K562 (cell line): Measurements from ENCODE around the gene MYH15. TPM values are rescaled to one million over a fixed set of nuclear protein-coding genes. Genes with fewer than 3 reads are reported as not detected.

Experiments
- ATAC-seq: fragments of 200-7000 bp; cut with Tn5 transposase; 3 replicates; pipeline ENCODE4 v1.9.1; 2020; ENCODE audit warnings: moderate library complexity
- BruUV-seq: library from RNA; stranded (reverse); fragments of 400-500 nt; replicated peaks from 2 replicates; lab custom pipeline; 2021; lab: Mats Ljungman, UMichigan
- CTCF ChIA-PET: fragments of 300-600 bp; formaldehyde crosslinking; extraction: SDS; loops from one replicate; lab custom pipeline; 2021; ENCODE audit warnings: low intra/inter-chr PET ratio; lab: Yijun Ruan, JAX
- POLR2A ChIA-PET: fragments of 300-600, 350-650 bp; sonication (Branson Sonifier 250); formaldehyde crosslinking; extraction: SDS; loops from one replicate; lab custom pipeline; 2021; ENCODE audit warnings: antibody characterized with exemption, inconsistent platforms; lab: Yijun Ruan, JAX
- DNase-seq, 4 experiments: peaks; one replicate each; pipeline versions ENCODE4 v3.0.0 to v3.0.0-alpha.2; 2011 to 2018; ENCODE audit warnings: low spot score in 3 of 4, mixed read lengths in 3 of 4; ENCODE audit errors: extremely low read depth in 1 of 4
- FAIRE-seq: peaks from 2 replicates; lab custom pipeline; 2011; peaks lifted over from hg19 to GRCh38; lab: Jason Lieb, UNC
- H2AFZ ChIP-seq: 2 replicates; pipeline ENCODE4 v1.6.0; 2011; ENCODE audit warnings: low read depth, low read length, control low read depth, inconsistent platforms
- H3K27ac ChIP-seq: fragments of 200-600 bp; 3 replicates; pipeline ENCODE4 v1.8.0; 2011; ENCODE audit warnings: low read depth, mild to moderate bottlenecking, control low read depth, inconsistent platforms, low read length, moderate library complexity, mixed read lengths; ENCODE audit errors: extremely low read depth
- H3K27me3 ChIP-seq, 2 experiments: fragments of 300-600 bp in 1 of 2; 2 replicates in 1 of 2; 3 replicates in 1 of 2; pipeline versions ENCODE4 v1.6.0 to v1.8.0; 2011; ENCODE audit warnings: inconsistent platforms in 2 of 2, low read length in 2 of 2, mild to moderate bottlenecking in 1 of 2, mixed read lengths in 1 of 2, moderate library complexity in 1 of 2; ENCODE audit not compliant: control insufficient read depth in 2 of 2, insufficient read depth in 2 of 2
- H3K36me3 ChIP-seq: fragments of 300-600 bp; 3 replicates; pipeline ENCODE4 v1.8.0; 2011; ENCODE audit warnings: mild to moderate bottlenecking, low read length, inconsistent platforms; ENCODE audit not compliant: control insufficient read depth, insufficient read depth
- H3K4me1 ChIP-seq, 2 experiments: fragments of 200-600 bp in 1 of 2; replicated peaks in 1 of 2; 2 replicates in 1 of 2; 3 replicates in 1 of 2; pipeline versions ENCODE4 v1.5.1 to v1.8.0; 2011; ENCODE audit warnings: inconsistent platforms in 2 of 2, low read length in 2 of 2, mild to moderate bottlenecking in 1 of 2, mixed read lengths in 1 of 2, moderate library complexity in 1 of 2; ENCODE audit not compliant: control insufficient read depth in 2 of 2, insufficient read depth in 2 of 2
- H3K4me2 ChIP-seq: 2 replicates; pipeline ENCODE4 v1.6.1; 2011; ENCODE audit warnings: low read length, control low read depth, inconsistent platforms, mixed read lengths; ENCODE audit not compliant: insufficient read depth
- H3K4me3 ChIP-seq: fragments of 200-600 bp; sonication (generic), shearing (Covaris generic); 2 replicates; pipeline ENCODE4 v1.5.1; 2016; ENCODE audit warnings: control low read depth, inconsistent platforms
- H3K79me2 ChIP-seq: fragments of 200-600 bp; 3 replicates; pipeline ENCODE4 v1.8.0; 2011; ENCODE audit warnings: low read length, inconsistent platforms; ENCODE audit not compliant: control insufficient read depth, insufficient read depth
- H3K9ac ChIP-seq, 2 experiments: 2 replicates each; pipeline versions ENCODE4 v1.6.0 to v1.6.1; 2011; ENCODE audit warnings: low read depth in 2 of 2, low read length in 2 of 2, control low read depth in 1 of 2, inconsistent platforms in 1 of 2, mild to moderate bottlenecking in 1 of 2, mixed read lengths in 1 of 2; ENCODE audit not compliant: insufficient read depth in 1 of 2
- H3K9me1 ChIP-seq: one replicate; pipeline ENCODE4 v1.6.0; 2011; ENCODE audit warnings: inconsistent platforms, mild to moderate bottlenecking, low read length, moderate library complexity; ENCODE audit not compliant: control insufficient read depth, insufficient read depth
- H3K9me3 ChIP-seq: replicated peaks from 2 replicates; pipeline ENCODE4 v1.5.1; 2011; ENCODE audit warnings: low read depth, low read length, inconsistent platforms; ENCODE audit not compliant: control insufficient read depth, insufficient read depth
- H4K20me1 ChIP-seq: replicated peaks from 2 replicates; pipeline ENCODE4 v1.6.1; 2011; ENCODE audit warnings: low read length, inconsistent platforms, mixed read lengths; ENCODE audit not compliant: control insufficient read depth, insufficient read depth
- ARID2 ChIP-seq: fragments of 450-650 bp; IDR thresholded peaks from 2 replicates; pipeline ENCODE4 v1.6.1; 2017; ENCODE audit warnings: antibody characterized with exemption, mild to moderate bottlenecking
- CAMTA2 ChIP-seq: fragments of 250-450 bp; sonication (Bioruptor Pico); conservative IDR thresholded peaks from 2 replicates; pipeline ENCODE4 v1.5.1; 2022
- CC2D1A ChIP-seq: fragments of 450-650 bp; IDR thresholded peaks from 2 replicates; pipeline ENCODE4 v1.6.1; 2017; ENCODE audit warnings: mild to moderate bottlenecking
- EHMT2 ChIP-seq: fragments of 450-650 bp; IDR thresholded peaks from 2 replicates; pipeline ENCODE4 v1.6.1; 2018; ENCODE audit warnings: antibody characterized with exemption
- RB1 ChIP-seq: fragments of 450-650 bp; IDR thresholded peaks from 2 replicates; pipeline ENCODE4 v1.6.1; 2017; ENCODE audit warnings: low read depth, mild to moderate bottlenecking
- RHOXF2B ChIP-seq: fragments of 250-450 bp; sonication (Bioruptor Pico); conservative IDR thresholded peaks from 2 replicates; pipeline ENCODE4 v1.5.1; 2021
- SAFB ChIP-seq: fragments of 200-400 bp; formaldehyde crosslinking; IDR thresholded peaks from 2 replicates; pipeline ENCODE4 v1.6.1; 2017; ENCODE audit warnings: low read depth, low read length, borderline replicate concordance
- SUPT5H ChIP-seq: fragments of 450-650 bp; IDR thresholded peaks from 2 replicates; pipeline ENCODE4 v1.6.1; 2016
- TAF7 ChIP-seq: fragments of 450-650 bp; IDR thresholded peaks from 2 replicates; pipeline ENCODE4 v1.6.1; 2016; ENCODE audit warnings: missing genetic modification characterization, missing compliant biosample characterization
- TEAD1 ChIP-seq, 2 experiments: fragments of 450-650 bp in 1 of 2; sonication (generic) in 1 of 2; formaldehyde crosslinking; IDR thresholded peaks; 2 replicates each; pipeline versions ENCODE4 v1.4.0 to v1.8.0; 2020 to 2022; ENCODE audit warnings: mild to moderate bottlenecking in 2 of 2, missing genetic modification reagents in 1 of 2
- XRCC5 ChIP-seq: fragments of 200-400 bp; formaldehyde crosslinking; IDR thresholded peaks from 2 replicates; pipeline ENCODE4 v1.6.1; 2017; ENCODE audit warnings: low read depth, mild to moderate bottlenecking, low read length
- ZKSCAN1 ChIP-seq: fragments of 150-350 bp; IDR thresholded peaks from 2 replicates; pipeline ENCODE4 v1.6.1; 2016; ENCODE audit warnings: low read depth, low read length
- ZNF134 ChIP-seq: fragments of 250-450 bp; sonication (Bioruptor Pico); conservative IDR thresholded peaks from 2 replicates; pipeline ENCODE4 v1.4.0; 2020
- ZNF232 ChIP-seq: sonication (generic); formaldehyde crosslinking; IDR thresholded peaks from 2 replicates; pipeline ENCODE4 v1.8.0; 2022; ENCODE audit warnings: mild to moderate bottlenecking, missing genetic modification reagents
- ZNF253 ChIP-seq: fragments of 250-450 bp; sonication (Bioruptor Pico); conservative IDR thresholded peaks from 2 replicates; pipeline ENCODE4 v1.6.1; 2021; ENCODE audit warnings: mild to moderate bottlenecking
- WGBS: fragments of 100-300 bp; shearing (Covaris generic); methylation state at CpG from one replicate; pipeline ENCODE4 v1.1.6; 2016; ENCODE audit warnings: low coverage, mixed read lengths; ENCODE audit not compliant: insufficient coverage; ENCODE audit errors: missing lambda C conversion rate; 5-methylcytosine and 5-hydroxymethylcytosine counted together
- in situ Hi-C: fragments of 300-500 bp; cut with MboI; formaldehyde crosslinking; loops from 4 replicates; pipeline ENCODE4 v1.15.0; 2018; ENCODE audit warnings: inconsistent platforms, mixed read lengths
- intact Hi-C: fragments of 100-400 bp; cut with micrococcal nuclease; formaldehyde crosslinking; loops from 2 replicates; pipeline ENCODE4 v1.14.2; 2022
- polyA plus RNA-seq, 8 experiments: library from polyadenylated mRNA; depleted of rRNA in 4 of 8; stranded (reverse) in 5 of 8; unstranded in 3 of 8; fragments of >200 nt; fragmentation: Nextera tagmentation in 2 of 8; fragmentation: Illumina TruSeq in 1 of 8; extraction: Ambion mirVana in 2 of 8; extraction: Trizol in 1 of 8; gene quantifications; 2 replicates each; pipeline versions ENCODE4 v1.2.1 to v1.2.3, GENCODE V29; 2011 to 2014; ENCODE audit warnings: inconsistent platforms in 1 of 8, missing spikeins in 1 of 8
- total RNA-seq, 7 experiments: library from RNA; depleted of rRNA in 6 of 7; stranded (reverse); fragments of >200 nt in 6 of 7; fragmentation: Illumina TruSeq in 2 of 7; extraction: Trizol in 2 of 7; gene quantifications; 2 replicates each; pipeline versions ENCODE4 v1.2.1 to v1.2.3, GENCODE V29; 2011 to 2021; ENCODE audit warnings: low replicate concordance in 1 of 7
- TF ChIP-seq, protein P1 (sequence below), 3 experiments: IDR thresholded peaks in 2 of 3; conservative IDR thresholded peaks in 1 of 3; 2 replicates each; pipeline ENCODE4 v1.5.1; 2011 to 2012; ENCODE audit warnings: low read length in 3 of 3, mild to moderate bottlenecking in 3 of 3, control low read depth in 2 of 3, improper control_type of control experiment in 1 of 3, inconsistent platforms in 1 of 3, low read depth in 1 of 3, mixed read lengths in 1 of 3, moderate library complexity in 1 of 3; ENCODE audit not compliant: insufficient read depth in 2 of 3
- TF ChIP-seq, protein P2 (sequence below): fragments of 150-350 bp; IDR thresholded peaks from 2 replicates; pipeline ENCODE4 v1.6.1; 2014; ENCODE audit warnings: low read depth, mild to moderate bottlenecking, low read length, borderline replicate concordance
- TF ChIP-seq, protein P3 (sequence below): IDR thresholded peaks from 2 replicates; pipeline ENCODE4 v1.6.1; 2014; ENCODE audit warnings: antibody characterized with exemption

The MYH15 gene
- total and polyA plus RNA-seq, 9 of the 15 experiments (the other 6 are each of a cell fraction or from before 2014, with no cell fraction given), result 0.03 to 0.29 (median 0.12) TPM

DNA sequence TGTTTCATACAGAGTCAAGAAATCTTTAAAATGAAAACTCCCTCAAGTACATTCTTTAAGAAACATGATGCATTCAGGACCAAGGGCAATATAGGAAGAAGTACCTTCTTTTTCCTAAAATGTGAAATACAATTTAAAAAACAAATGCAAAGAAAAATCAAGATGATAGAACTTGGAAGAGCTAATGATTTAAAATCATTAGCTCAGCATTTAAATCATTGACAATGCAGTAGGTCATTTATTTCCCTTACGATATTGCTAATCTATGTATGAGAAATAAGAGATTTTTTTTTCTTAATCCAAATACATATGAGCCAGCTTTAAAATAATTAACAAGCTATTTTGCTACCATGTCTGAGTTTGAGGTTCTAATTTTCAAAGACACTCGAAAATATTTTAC is 108.6 kb downstream of the MYH15 start (continued):
- no peak for TF ChIP-seq CAMTA2
- no peak for TF ChIP-seq TAF7
- TF ChIP-seq, protein P1, sequence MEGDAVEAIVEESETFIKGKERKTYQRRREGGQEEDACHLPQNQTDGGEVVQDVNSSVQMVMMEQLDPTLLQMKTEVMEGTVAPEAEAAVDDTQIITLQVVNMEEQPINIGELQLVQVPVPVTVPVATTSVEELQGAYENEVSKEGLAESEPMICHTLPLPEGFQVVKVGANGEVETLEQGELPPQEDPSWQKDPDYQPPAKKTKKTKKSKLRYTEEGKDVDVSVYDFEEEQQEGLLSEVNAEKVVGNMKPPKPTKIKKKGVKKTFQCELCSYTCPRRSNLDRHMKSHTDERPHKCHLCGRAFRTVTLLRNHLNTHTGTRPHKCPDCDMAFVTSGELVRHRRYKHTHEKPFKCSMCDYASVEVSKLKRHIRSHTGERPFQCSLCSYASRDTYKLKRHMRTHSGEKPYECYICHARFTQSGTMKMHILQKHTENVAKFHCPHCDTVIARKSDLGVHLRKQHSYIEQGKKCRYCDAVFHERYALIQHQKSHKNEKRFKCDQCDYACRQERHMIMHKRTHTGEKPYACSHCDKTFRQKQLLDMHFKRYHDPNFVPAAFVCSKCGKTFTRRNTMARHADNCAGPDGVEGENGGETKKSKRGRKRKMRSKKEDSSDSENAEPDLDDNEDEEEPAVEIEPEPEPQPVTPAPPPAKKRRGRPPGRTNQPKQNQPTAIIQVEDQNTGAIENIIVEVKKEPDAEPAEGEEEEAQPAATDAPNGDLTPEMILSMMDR (IDR thresholded peaks at IDR 0.05 in 2 of 3, conservative IDR thresholded peaks at IDR 0.05 in 1 of 3; ENCODE audit: insufficient read depth in 2 of 3, low read depth in 1 of 3, low read length in 3 of 3), result no peak
- no peak for TF ChIP-seq TEAD1 (CRISPR knock-in tag; IDR thresholded peaks at IDR 0.05)
- TF ChIP-seq ZNF253 (CRISPR knock-in tag), result no peak
- TF ChIP-seq ARID2, result no peak
- TF ChIP-seq RB1, result no peak
- TF ChIP-seq ZNF232 (CRISPR knock-in tag), result no peak
- TF ChIP-seq XRCC5, result no peak
- no peak for TF ChIP-seq CC2D1A

DNA sequence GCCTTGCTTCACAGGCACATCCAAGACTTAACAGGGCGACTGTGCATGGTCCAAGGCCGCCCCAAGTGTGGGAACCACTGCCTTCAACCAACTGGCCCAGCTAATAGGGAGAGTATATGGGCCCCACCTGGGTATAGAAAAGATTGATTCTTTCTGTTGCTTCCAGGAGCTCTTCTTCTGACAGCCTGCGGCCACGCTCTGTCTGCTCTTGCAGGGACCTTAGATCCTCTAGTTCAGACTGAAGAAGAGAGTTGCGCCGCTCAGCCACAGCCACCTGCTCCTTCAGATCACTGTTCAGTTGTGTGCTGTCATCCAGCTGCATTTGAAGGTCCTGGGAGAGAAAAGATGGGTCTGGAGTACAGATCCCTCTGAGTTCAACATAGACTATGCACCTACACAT is 111.9 kb downstream of the MYH15 start:
- no peaks in the 10 kb centered on the region for H3K9me3 ChIP-seq
- POLR2A ChIA-PET, result interaction anchor here (0.7 kb wide), 1 partner anchor 25 kb away, joined by 3 read pairs; no protein-coding TSS in a partner anchor
- no peak overlapping the region for H3K27ac ChIP-seq
- FAIRE-seq (no peak), ATAC-seq (no peak), DNase-seq (no peak)
- H3K79me2 ChIP-seq, result no peaks in the 10 kb centered on the region
- CTCF ChIA-PET, result no interaction called here
- no peak overlapping the region for H3K4me3 ChIP-seq
- intact Hi-C loops, result no loop called here
- no peaks in the 10 kb centered on the region; a peak in 1 of 5 replicates for H3K27me3 ChIP-seq
- in situ Hi-C loops, result no loop called here
- H3K9ac ChIP-seq, result no peak overlapping the region
- H4K20me1 ChIP-seq, result no peaks in the 10 kb centered on the region
- H2AFZ ChIP-seq, result no peak overlapping the region
- H3K9me1 ChIP-seq, result no peaks in the 10 kb centered on the region
- no peaks in the 10 kb centered on the region for H3K4me1 ChIP-seq
- no peaks in the 10 kb centered on the region for H3K36me3 ChIP-seq
- no TSS peak for BruUV-seq
- H3K4me2 ChIP-seq, result no peak overlapping the region
- 0% methylated on average over 6 of the region's 6 CpGs for WGBS
- TF ChIP-seq SUPT5H, result no peak
- no peak for TF ChIP-seq ZKSCAN1
- no peak for TF ChIP-seq EHMT2
- TF ChIP-seq ZNF134, result no peak
- TF ChIP-seq RHOXF2B (CRISPR knock-in tag), result no peak
- TF ChIP-seq, protein P2, sequence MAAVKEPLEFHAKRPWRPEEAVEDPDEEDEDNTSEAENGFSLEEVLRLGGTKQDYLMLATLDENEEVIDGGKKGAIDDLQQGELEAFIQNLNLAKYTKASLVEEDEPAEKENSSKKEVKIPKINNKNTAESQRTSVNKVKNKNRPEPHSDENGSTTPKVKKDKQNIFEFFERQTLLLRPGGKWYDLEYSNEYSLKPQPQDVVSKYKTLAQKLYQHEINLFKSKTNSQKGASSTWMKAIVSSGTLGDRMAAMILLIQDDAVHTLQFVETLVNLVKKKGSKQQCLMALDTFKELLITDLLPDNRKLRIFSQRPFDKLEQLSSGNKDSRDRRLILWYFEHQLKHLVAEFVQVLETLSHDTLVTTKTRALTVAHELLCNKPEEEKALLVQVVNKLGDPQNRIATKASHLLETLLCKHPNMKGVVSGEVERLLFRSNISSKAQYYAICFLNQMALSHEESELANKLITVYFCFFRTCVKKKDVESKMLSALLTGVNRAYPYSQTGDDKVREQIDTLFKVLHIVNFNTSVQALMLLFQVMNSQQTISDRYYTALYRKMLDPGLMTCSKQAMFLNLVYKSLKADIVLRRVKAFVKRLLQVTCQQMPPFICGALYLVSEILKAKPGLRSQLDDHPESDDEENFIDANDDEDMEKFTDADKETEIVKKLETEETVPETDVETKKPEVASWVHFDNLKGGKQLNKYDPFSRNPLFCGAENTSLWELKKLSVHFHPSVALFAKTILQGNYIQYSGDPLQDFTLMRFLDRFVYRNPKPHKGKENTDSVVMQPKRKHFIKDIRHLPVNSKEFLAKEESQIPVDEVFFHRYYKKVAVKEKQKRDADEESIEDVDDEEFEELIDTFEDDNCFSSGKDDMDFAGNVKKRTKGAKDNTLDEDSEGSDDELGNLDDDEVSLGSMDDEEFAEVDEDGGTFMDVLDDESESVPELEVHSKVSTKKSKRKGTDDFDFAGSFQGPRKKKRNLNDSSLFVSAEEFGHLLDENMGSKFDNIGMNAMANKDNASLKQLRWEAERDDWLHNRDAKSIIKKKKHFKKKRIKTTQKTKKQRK, result no peak
- TF ChIP-seq SAFB, result no peak
- TF ChIP-seq, protein P3, sequence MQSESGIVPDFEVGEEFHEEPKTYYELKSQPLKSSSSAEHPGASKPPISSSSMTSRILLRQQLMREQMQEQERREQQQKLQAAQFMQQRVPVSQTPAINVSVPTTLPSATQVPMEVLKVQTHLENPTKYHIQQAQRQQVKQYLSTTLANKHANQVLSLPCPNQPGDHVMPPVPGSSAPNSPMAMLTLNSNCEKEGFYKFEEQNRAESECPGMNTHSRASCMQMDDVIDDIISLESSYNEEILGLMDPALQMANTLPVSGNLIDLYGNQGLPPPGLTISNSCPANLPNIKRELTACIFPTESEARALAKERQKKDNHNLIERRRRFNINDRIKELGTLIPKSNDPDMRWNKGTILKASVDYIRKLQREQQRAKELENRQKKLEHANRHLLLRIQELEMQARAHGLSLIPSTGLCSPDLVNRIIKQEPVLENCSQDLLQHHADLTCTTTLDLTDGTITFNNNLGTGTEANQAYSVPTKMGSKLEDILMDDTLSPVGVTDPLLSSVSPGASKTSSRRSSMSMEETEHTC, result no peak
